ENCODE results near the gene GAS5.

GRCh38 chr1:173856903-173857302 lies 10.9 kb downstream of the GAS5 start:
- TF ChIP-seq SP1 (IDR thresholded peaks at IDR 0.05) = no peak
- no peak for TF ChIP-seq BHLHE40 (IDR thresholded peaks at IDR 0.05; ENCODE audit: borderline replicate concordance)
- TF ChIP-seq PKNOX1 (IDR thresholded peaks at IDR 0.05) = no peak
- TF ChIP-seq TARDBP (IDR thresholded peaks at IDR 0.05) = no peak
- no peak for TF ChIP-seq FOXA1 (IDR thresholded peaks at IDR 0.05)

All from HEK293T (cell line).